RWPE2 (cell line): ENCODE results near the gene SVEP1.

Experiments used
- ATAC-seq: fragments of 200-7000 bp; cut with Tn5 transposase; 3 replicates; pipeline ENCODE4 v1.9.1; 2021; ENCODE audit warnings: low read depth
- DNase-seq: peaks from one replicate; pipeline ENCODE4 v3.0.0-alpha.2; 2020; ENCODE audit warnings: low spot score
- H3K27ac ChIP-seq: fragments of 450-650 bp; 2 replicates; pipeline ENCODE4 v1.5.1; 2017; ENCODE audit warnings: mild to moderate bottlenecking; ENCODE audit not compliant: poor library complexity, severe bottlenecking
- H3K27me3 ChIP-seq: fragments of 250-450 bp; sonication (Bioruptor Pico); 2 replicates; pipeline ENCODE4 v1.5.1; 2021; ENCODE audit warnings: mild to moderate bottlenecking, moderate library complexity; ENCODE audit not compliant: insufficient read depth, poor library complexity, severe bottlenecking
- H3K36me3 ChIP-seq: fragments of 250-450 bp; sonication (Bioruptor Pico); 2 replicates; pipeline ENCODE4 v1.5.1; 2020; ENCODE audit warnings: low read depth, mild to moderate bottlenecking, moderate library complexity
- H3K4me1 ChIP-seq: fragments of 250-450 bp; sonication (Bioruptor Pico); 2 replicates; pipeline ENCODE4 v1.5.1; 2021; ENCODE audit warnings: mild to moderate bottlenecking, moderate library complexity; ENCODE audit not compliant: insufficient read depth, poor library complexity, severe bottlenecking
- H3K4me3 ChIP-seq: fragments of 250-450 bp; sonication (Bioruptor Pico); 2 replicates; pipeline ENCODE4 v1.5.1; 2021; ENCODE audit warnings: mild to moderate bottlenecking, moderate library complexity; ENCODE audit not compliant: severe bottlenecking
- H3K9me3 ChIP-seq: fragments of 250-450 bp; sonication (Bioruptor Pico); 2 replicates; pipeline ENCODE4 v1.5.1; 2021; ENCODE audit warnings: mild to moderate bottlenecking, moderate library complexity; ENCODE audit not compliant: severe bottlenecking
- TF ChIP-seq, protein P1 (sequence below): fragments of 450-650 bp; IDR thresholded peaks from one replicate; pipeline ENCODE4 v1.5.1; 2017; ENCODE audit warnings: mild to moderate bottlenecking, moderate library complexity; ENCODE audit not compliant: poor library complexity, severe bottlenecking

SVEP1 gene

DNA sequence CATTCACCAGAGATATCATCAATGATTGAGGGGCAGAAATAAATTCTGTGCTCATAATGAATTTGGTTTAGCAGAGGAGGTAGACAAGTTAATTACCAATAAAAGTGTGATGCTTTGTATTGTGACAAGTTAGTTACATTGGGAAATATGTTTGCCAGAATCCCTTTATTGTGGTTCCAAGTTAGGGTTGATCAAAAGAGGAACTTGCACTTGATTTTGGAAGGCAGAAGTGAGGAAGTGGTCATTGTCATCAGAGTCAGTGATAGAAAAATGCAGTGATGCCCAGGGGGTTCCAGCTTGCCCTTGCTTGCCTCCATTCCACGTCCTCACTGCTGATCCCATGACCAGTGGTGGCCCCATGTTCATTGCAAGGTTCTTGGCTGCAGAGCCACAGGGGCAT, 69.7 kb downstream of the SVEP1 start:
- ATAC-seq (no peak), DNase-seq (no peak)
- Histone ChIP-seq H3K4me3 (no peak overlapping the region), H3K27ac (no peak overlapping the region), H3K36me3 (peaks cover 8% of the 10 kb centered on the region; the same call in 1 of the 2 replicates), H3K4me1 (no peaks in the 10 kb centered on the region), H3K27me3 (no peaks in the 10 kb centered on the region), H3K9me3 (no peaks in the 10 kb centered on the region)
- TF ChIP-seq, protein P1, sequence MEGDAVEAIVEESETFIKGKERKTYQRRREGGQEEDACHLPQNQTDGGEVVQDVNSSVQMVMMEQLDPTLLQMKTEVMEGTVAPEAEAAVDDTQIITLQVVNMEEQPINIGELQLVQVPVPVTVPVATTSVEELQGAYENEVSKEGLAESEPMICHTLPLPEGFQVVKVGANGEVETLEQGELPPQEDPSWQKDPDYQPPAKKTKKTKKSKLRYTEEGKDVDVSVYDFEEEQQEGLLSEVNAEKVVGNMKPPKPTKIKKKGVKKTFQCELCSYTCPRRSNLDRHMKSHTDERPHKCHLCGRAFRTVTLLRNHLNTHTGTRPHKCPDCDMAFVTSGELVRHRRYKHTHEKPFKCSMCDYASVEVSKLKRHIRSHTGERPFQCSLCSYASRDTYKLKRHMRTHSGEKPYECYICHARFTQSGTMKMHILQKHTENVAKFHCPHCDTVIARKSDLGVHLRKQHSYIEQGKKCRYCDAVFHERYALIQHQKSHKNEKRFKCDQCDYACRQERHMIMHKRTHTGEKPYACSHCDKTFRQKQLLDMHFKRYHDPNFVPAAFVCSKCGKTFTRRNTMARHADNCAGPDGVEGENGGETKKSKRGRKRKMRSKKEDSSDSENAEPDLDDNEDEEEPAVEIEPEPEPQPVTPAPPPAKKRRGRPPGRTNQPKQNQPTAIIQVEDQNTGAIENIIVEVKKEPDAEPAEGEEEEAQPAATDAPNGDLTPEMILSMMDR = no peak

DNA sequence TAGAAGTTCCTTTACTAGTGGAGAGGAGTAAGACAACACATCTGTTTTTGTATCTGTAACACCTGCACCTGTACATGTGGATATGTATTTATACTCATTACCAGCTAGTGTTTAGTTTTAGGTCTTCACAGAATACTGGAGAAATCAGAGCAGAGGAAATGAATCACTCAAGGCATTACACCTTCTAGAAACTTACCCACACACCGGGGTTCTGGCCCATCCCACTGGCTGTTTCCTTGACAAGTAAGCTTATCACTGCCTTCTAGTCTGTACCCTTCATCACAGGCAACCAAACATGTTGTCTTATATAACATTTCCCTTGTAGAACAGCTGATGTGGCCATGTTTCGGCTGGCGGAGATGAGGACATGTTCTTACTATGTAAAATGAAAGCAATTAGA, 76.7 kb downstream of the SVEP1 start:
- H3K4me1 ChIP-seq = no peaks in the 10 kb centered on the region
- H3K27ac ChIP-seq = no peak overlapping the region
- H3K4me3 ChIP-seq = no peak overlapping the region
- DNase-seq (no peak), ATAC-seq (peak; percentile 56; the same call in 1 of the 3 replicates)
- no peaks in the 10 kb centered on the region for H3K9me3 ChIP-seq
- no peaks in the 10 kb centered on the region for H3K27me3 ChIP-seq
- peaks cover 7% of the 10 kb centered on the region for H3K36me3 ChIP-seq
- TF ChIP-seq, protein P1 = no peak

DNA sequence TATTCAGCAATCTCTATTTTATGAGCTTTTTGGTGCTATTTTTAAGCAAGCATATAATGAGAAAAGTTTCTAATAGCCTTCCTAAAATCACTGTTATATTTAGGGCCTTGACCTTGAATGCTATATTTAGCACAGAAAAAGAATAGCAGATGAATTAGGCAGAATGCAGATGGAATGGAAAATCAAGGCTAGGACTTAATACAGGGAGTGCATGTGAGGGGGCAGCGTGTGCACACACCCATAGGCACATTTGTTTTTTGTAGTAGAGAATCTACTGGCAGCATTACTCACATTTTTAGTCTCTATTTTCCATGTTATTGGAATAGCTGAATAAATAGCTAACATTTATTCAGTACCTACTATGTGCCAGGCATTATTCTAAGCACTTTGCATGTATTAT, 79.9 kb downstream of the SVEP1 start:
- TF ChIP-seq, protein P1 = no peak
- no peak overlapping the region for H3K27ac ChIP-seq
- DNase-seq (no peak), ATAC-seq (no peak)
- no peaks in the 10 kb centered on the region for H3K4me1 ChIP-seq
- peaks cover 7% of the 10 kb centered on the region; the same call in 1 of the 2 replicates for H3K36me3 ChIP-seq
- no peaks in the 10 kb centered on the region for H3K9me3 ChIP-seq
- H3K27me3 ChIP-seq = no peaks in the 10 kb centered on the region
- no peak overlapping the region for H3K4me3 ChIP-seq

DNA sequence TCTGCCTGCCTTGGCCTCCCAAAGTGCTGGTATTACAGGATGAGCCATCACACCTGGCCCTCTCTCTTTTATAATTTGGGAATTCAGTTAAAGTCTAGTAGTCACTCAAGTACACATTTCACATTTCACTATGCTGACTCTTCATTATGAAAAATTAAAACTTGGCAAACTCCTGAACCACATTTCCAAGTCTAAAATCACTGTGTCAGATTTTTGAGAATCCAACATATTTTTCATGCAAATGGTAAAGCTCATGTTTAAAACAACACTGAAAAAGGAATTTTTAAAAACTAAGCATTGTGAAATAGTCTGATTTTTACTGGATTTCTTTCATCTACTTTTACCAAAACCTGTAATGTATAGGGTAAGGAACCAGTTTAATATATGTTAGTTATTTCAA, 92.3 kb downstream of the SVEP1 start:
- DNase-seq (no peak), ATAC-seq (no peak)
- no peak overlapping the region for H3K27ac ChIP-seq
- H3K9me3 ChIP-seq = no peaks in the 10 kb centered on the region
- H3K27me3 ChIP-seq = no peaks in the 10 kb centered on the region
- no peak overlapping the region for H3K4me3 ChIP-seq
- H3K4me1 ChIP-seq = no peaks in the 10 kb centered on the region
- no peaks in the 10 kb centered on the region; the same call in 1 of the 2 replicates for H3K36me3 ChIP-seq
- TF ChIP-seq, protein P1 = no peak

DNA sequence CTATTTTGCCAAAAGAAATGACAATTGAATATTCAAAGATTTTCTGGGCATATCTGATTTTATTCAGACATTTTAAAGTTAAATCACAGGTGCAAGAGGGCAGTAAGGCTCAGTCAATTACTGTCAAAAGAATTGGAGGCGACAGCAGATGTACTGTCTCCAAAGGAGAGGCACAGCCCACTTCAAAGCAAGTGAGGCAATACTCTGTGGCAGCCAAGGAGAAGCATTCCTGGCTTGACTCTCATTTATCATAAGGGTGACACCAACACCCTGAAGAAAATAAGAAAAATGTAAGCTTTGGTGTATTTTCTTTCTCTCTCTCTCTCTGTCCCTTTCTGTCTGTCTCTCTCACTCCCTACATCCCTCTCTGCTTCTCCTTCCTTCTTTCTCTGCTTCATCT, 93.3 kb downstream of the SVEP1 start:
- TF ChIP-seq, protein P1 = no peak
- Histone ChIP-seq H3K4me1 (no peaks in the 10 kb centered on the region), H3K4me3 (no peak overlapping the region), H3K9me3 (no peaks in the 10 kb centered on the region), H3K27ac (no peak overlapping the region), H3K27me3 (no peaks in the 10 kb centered on the region), H3K36me3 (no peaks in the 10 kb centered on the region; the same call in 1 of the 2 replicates)
- ATAC-seq (no peak), DNase-seq (no peak)
